Muscle of back (tissue), 10 donors: Measurements from ENCODE around the gene STRA8. TPM values are rescaled to one million over a fixed set of nuclear protein-coding genes. Genes with fewer than 3 reads are reported as not detected.

Experiments
- polyA plus RNA-seq, 10 donors: library from polyadenylated mRNA; unstranded; fragments of 120-200 nt; gene quantifications; one replicate each; pipeline ENCODE4 v1.2.1, GENCODE V29; 2013; ENCODE audit not compliant: insufficient read length in 10 of 10

STRA8 gene
- polyA plus RNA-seq, 10 donors: 0.22 to 0.30 TPM; not detected in 8

Other genes with a start within 250 kb of the STRA8 start
- gene AGBL3, start 247.3 kb upstream of the STRA8 start, polyA plus RNA-seq: 1 to 10 TPM; 1.8 to 7.6 (median 3.3) TPM
- gene TMEM140, start 85.8 kb upstream of the STRA8 start, polyA plus RNA-seq: 10 to 100 TPM in 7 of 10 donors, 1 to 10 TPM in 3; 8.3 to 12.5 (median 10.3) TPM
- 10 to 100 TPM; 26.5 to 34.7 (median 31.0) TPM for gene CYREN, start 63.1 kb upstream of the STRA8 start, polyA plus RNA-seq
- 10 to 100 TPM in 6 of 10 donors, 1 to 10 TPM in 4; 6.7 to 14.3 (median 10.3) TPM for gene WDR91, start 22.3 kb upstream of the STRA8 start, polyA plus RNA-seq